ENCODE measurements around the gene ZNF341.

The ZNF341 gene

DNA sequence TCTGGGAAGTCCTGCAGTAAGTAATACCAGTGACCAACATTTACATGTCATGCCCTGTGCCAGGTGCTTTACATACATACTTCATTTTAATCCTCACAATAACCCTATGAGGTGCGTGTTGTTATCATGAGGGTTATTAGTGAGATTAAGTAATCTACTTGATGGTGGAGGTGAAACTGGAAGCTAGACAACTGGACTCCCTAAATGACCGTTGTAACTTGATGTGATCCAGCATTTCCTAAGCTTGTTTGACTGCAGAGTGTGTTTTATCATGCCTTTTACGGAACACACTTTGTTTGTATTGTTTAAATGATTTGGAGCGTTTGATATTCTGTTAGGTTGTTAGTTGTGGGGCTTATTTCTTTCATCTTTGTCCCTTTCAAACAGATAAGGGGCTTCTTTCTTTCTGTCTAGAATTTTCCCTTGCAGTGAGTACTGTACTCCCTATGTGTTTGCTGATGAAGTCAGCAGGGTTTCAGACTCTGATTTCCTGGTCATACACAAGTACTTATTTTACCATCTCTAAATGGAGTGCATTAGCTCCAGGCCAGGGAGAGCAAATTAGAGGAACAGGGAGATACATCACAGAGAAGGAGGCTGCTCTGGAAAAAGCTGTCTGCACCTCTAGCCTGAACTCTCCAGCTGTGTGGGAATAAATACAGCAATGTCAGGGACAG, 109.1 kb downstream of the ZNF341 start:
- no peaks in the 10 kb centered on the region for H3K27me3 ChIP-seq (ENCODE audit: control insufficient read depth, insufficient read depth, low read length)
- H3K4me3 ChIP-seq (ENCODE audit: low read depth, low read length), result no peak overlapping the region
- H3K9ac ChIP-seq, result no peak overlapping the region
- no peaks in the 10 kb centered on the region for H3K36me3 ChIP-seq (ENCODE audit: control insufficient read depth, insufficient read depth, low read length)
- TF ChIP-seq, protein P1, sequence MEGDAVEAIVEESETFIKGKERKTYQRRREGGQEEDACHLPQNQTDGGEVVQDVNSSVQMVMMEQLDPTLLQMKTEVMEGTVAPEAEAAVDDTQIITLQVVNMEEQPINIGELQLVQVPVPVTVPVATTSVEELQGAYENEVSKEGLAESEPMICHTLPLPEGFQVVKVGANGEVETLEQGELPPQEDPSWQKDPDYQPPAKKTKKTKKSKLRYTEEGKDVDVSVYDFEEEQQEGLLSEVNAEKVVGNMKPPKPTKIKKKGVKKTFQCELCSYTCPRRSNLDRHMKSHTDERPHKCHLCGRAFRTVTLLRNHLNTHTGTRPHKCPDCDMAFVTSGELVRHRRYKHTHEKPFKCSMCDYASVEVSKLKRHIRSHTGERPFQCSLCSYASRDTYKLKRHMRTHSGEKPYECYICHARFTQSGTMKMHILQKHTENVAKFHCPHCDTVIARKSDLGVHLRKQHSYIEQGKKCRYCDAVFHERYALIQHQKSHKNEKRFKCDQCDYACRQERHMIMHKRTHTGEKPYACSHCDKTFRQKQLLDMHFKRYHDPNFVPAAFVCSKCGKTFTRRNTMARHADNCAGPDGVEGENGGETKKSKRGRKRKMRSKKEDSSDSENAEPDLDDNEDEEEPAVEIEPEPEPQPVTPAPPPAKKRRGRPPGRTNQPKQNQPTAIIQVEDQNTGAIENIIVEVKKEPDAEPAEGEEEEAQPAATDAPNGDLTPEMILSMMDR (IDR thresholded peaks at IDR 0.05), result no peak
- H3K79me2 ChIP-seq, result peaks cover 74% of the 10 kb centered on the region
- H3K9me3 ChIP-seq (ENCODE audit: control insufficient read depth, low read length), result no peaks in the 10 kb centered on the region
- H3K27ac ChIP-seq, result no peak overlapping the region
- peaks cover 42% of the 10 kb centered on the region for H3K4me1 ChIP-seq
- H3K4me2 ChIP-seq (ENCODE audit: low read length), result no peak overlapping the region
- H2AFZ ChIP-seq, result no peak overlapping the region

DNA sequence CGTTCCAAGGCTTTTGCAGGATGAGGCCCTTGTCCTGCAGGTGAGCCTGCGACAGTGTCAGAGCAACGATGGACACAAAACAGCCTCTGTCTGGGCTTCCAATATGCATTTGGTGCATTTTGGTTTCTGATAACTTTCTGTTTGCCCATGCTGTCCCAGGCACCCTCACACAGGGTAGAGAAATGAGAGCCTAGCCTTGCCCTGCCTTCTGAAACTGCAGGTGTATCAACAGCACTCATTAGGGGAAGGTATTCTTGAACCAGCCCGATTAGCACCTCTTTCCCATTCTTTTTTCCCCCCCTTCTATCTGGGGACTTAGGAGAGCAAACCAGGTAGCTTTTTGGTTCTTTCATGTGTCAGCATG, 109.6 kb downstream of the ZNF341 start:
- TF ChIP-seq, protein P1 (IDR thresholded peaks at IDR 0.05), result no peak
- Histone ChIP-seq H2AFZ (no peak overlapping the region), H3K27ac (no peak overlapping the region), H3K79me2 (peaks cover 74% of the 10 kb centered on the region), H3K4me3 (ENCODE audit: low read depth, low read length) (no peak overlapping the region), H3K4me2 (ENCODE audit: low read length) (no peak overlapping the region), H3K4me1 (peaks cover 42% of the 10 kb centered on the region), H3K9ac (no peak overlapping the region), H3K27me3 (ENCODE audit: control insufficient read depth, insufficient read depth, low read length) (no peaks in the 10 kb centered on the region), H3K36me3 (ENCODE audit: control insufficient read depth, insufficient read depth, low read length) (no peaks in the 10 kb centered on the region), H3K9me3 (ENCODE audit: control insufficient read depth, low read length) (no peaks in the 10 kb centered on the region)
